Astrocyte (in vitro differentiated cells and primary cell): ENCODE results near the gene CPPED1. TPM values are rescaled to one million over a fixed set of nuclear protein-coding genes. Genes with fewer than 3 reads are reported as not detected.

Experiments
- DNase-seq: peaks from one replicate; pipeline ENCODE4 v3.0.0-alpha.2; 2010; ENCODE audit warnings: low read depth
- FAIRE-seq: peaks from 2 replicates; lab custom pipeline; 2011; peaks lifted over from hg19 to GRCh38; lab: Jason Lieb, UNC
- H2AFZ ChIP-seq: 2 replicates; pipeline ENCODE4 v1.6.0; 2012; ENCODE audit warnings: low read depth, low read length, inconsistent platforms
- H3K27ac ChIP-seq: 2 replicates; pipeline ENCODE4 v1.5.1; 2011; ENCODE audit warnings: low read depth, low read length, inconsistent platforms
- H3K27me3 ChIP-seq: 2 replicates; pipeline ENCODE4 v1.6.0; 2011; ENCODE audit warnings: low read length, inconsistent platforms; ENCODE audit not compliant: insufficient read depth
- H3K36me3 ChIP-seq: 2 replicates; pipeline ENCODE4 v1.5.1; 2011; ENCODE audit warnings: low read length, inconsistent platforms; ENCODE audit not compliant: insufficient read depth
- H3K4me1 ChIP-seq: 2 replicates; pipeline ENCODE4 v1.5.1; 2011; ENCODE audit warnings: low read length, inconsistent platforms; ENCODE audit not compliant: insufficient read depth
- H3K4me2 ChIP-seq: 2 replicates; pipeline ENCODE4 v1.6.0; 2012; ENCODE audit warnings: low read length, inconsistent platforms
- H3K4me3 ChIP-seq: 2 replicates; pipeline ENCODE4 v1.5.1; 2011; ENCODE audit warnings: low read depth, mild to moderate bottlenecking, low read length, inconsistent platforms; ENCODE audit not compliant: insufficient read depth
- H3K79me2 ChIP-seq: 2 replicates; pipeline ENCODE4 v1.6.0; 2012; ENCODE audit warnings: mild to moderate bottlenecking, low read length, inconsistent platforms; ENCODE audit not compliant: insufficient read depth
- H3K9ac ChIP-seq: 2 replicates; pipeline ENCODE4 v1.6.0; 2012; ENCODE audit warnings: mild to moderate bottlenecking, low read length, inconsistent platforms
- H3K9me3 ChIP-seq: 2 replicates; pipeline ENCODE4 v1.5.1; 2012; ENCODE audit warnings: low read depth, mild to moderate bottlenecking, low read length, inconsistent platforms; ENCODE audit not compliant: insufficient read depth
- H4K20me1 ChIP-seq: 2 replicates; pipeline ENCODE4 v1.6.0; 2012; ENCODE audit warnings: low read length, inconsistent platforms; ENCODE audit not compliant: insufficient read depth
- H3K27ac Mint-ChIP-seq: one replicate; pipeline ENCODE4 v1.8.0; 2021; ENCODE audit warnings: mild to moderate bottlenecking, mixed read lengths; ENCODE audit not compliant: unreplicated experiment
- H3K27me3 Mint-ChIP-seq: one replicate; pipeline ENCODE4 v1.8.0; 2021; ENCODE audit warnings: low read depth, mixed read lengths; ENCODE audit not compliant: unreplicated experiment
- H3K36me3 Mint-ChIP-seq: one replicate; pipeline ENCODE4 v1.8.0; 2021; ENCODE audit warnings: low read depth, mixed read lengths; ENCODE audit not compliant: unreplicated experiment
- H3K4me1 Mint-ChIP-seq: one replicate; pipeline ENCODE4 v1.8.0; 2021; ENCODE audit warnings: low read depth, mixed read lengths; ENCODE audit not compliant: unreplicated experiment
- H3K4me3 Mint-ChIP-seq: one replicate; pipeline ENCODE4 v1.8.0; 2021; ENCODE audit warnings: mild to moderate bottlenecking, moderate library complexity, mixed read lengths; ENCODE audit not compliant: unreplicated experiment
- H3K9me3 Mint-ChIP-seq: one replicate; pipeline ENCODE4 v1.8.0; 2021; ENCODE audit warnings: mild to moderate bottlenecking, mixed read lengths; ENCODE audit not compliant: unreplicated experiment
- EZH2 ChIP-seq: IDR thresholded peaks from 2 replicates; pipeline ENCODE4 v1.6.1; 2012; ENCODE audit warnings: mild to moderate bottlenecking, low read length, inconsistent platforms; ENCODE audit not compliant: insufficient read depth
- total RNA-seq: library from RNA; stranded (reverse); gene quantifications from 2 replicates; pipeline ENCODE4 v1.2.1, GENCODE V29; 2021
- TF ChIP-seq, protein P1 (sequence below): IDR thresholded peaks from 2 replicates; pipeline ENCODE4 v1.5.1; 2011; ENCODE audit warnings: low read depth, mild to moderate bottlenecking, inconsistent platforms, low read length, moderate library complexity; ENCODE audit not compliant: insufficient read depth

CPPED1 gene
- total RNA-seq, 1 donor from 2014 or later = 28.5 TPM

DNA sequence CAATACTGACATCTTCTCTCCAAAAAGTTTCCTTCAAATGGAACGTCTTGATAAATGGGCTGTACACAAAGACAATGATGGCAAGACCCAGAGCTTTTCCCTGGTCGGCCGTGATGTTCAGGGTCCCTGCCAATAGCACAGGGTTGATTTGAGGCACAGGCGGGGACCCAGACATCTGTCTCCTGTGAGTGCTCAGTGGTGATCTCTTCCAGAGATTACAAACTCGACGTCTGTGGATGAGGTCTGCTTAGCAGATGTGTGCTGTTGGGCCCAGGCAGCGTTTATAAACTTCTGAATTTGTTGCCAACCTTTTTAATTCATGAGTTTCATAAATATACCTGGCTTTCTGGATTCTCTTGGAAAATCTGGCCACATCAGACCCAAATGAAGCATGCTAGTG, 14.9 kb downstream of the CPPED1 start:
- peaks cover 12% of the 10 kb centered on the region for H3K79me2 ChIP-seq

DNA sequence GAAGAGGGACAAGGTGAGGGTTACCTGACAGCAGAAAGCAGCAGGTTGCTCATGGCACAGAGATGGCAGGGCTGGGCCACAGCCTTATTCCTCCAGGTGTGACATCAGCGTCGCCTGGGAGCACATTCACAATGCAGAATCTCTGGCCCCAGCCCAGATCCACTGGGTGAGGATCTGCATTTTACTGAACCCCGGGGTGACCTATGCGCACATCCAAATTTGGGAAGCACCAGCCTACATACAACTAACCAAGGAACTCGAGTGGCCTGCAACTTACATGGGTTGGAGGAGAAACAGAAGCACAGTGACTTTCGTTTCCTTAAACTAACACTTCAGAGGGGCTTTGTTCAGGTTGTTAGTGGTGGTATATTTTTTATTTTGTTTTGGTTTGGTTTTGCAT, 17.6 kb downstream of the CPPED1 start:
- H3K9me3 ChIP-seq = peaks cover 4% of the 10 kb centered on the region
- no peak overlapping the region for H3K4me3 ChIP-seq
- no peak overlapping the region for H3K9ac ChIP-seq
- no peak for TF ChIP-seq EZH2
- TF ChIP-seq, protein P1, sequence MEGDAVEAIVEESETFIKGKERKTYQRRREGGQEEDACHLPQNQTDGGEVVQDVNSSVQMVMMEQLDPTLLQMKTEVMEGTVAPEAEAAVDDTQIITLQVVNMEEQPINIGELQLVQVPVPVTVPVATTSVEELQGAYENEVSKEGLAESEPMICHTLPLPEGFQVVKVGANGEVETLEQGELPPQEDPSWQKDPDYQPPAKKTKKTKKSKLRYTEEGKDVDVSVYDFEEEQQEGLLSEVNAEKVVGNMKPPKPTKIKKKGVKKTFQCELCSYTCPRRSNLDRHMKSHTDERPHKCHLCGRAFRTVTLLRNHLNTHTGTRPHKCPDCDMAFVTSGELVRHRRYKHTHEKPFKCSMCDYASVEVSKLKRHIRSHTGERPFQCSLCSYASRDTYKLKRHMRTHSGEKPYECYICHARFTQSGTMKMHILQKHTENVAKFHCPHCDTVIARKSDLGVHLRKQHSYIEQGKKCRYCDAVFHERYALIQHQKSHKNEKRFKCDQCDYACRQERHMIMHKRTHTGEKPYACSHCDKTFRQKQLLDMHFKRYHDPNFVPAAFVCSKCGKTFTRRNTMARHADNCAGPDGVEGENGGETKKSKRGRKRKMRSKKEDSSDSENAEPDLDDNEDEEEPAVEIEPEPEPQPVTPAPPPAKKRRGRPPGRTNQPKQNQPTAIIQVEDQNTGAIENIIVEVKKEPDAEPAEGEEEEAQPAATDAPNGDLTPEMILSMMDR = no peak
- no peak overlapping the region for H3K4me2 ChIP-seq
- H3K27ac ChIP-seq = no peak overlapping the region
- peaks cover 11% of the 10 kb centered on the region for H3K9me3 Mint-ChIP-seq
- no peaks in the 10 kb centered on the region for H3K4me1 Mint-ChIP-seq
- no peak for FAIRE-seq
- peaks cover under 1% of the 10 kb centered on the region for H3K36me3 ChIP-seq
- H3K79me2 ChIP-seq = no peaks in the 10 kb centered on the region
- H3K4me3 Mint-ChIP-seq = no peak overlapping the region
- H3K27me3 ChIP-seq = no peaks in the 10 kb centered on the region
- no peak overlapping the region for H2AFZ ChIP-seq
- H3K27ac Mint-ChIP-seq = no peak overlapping the region
- DNase-seq = no peak
- H4K20me1 ChIP-seq = peaks cover 4% of the 10 kb centered on the region
- H3K4me1 ChIP-seq = no peaks in the 10 kb centered on the region
- H3K36me3 Mint-ChIP-seq = peaks cover 20% of the 10 kb centered on the region
- H3K27me3 Mint-ChIP-seq = no peaks in the 10 kb centered on the region

More for the DNA sequence above, 14.9 kb downstream of the CPPED1 start:
- Histone ChIP-seq H3K4me3 (no peak overlapping the region), H3K4me2 (no peak overlapping the region), H3K27ac (no peak overlapping the region), H3K9ac (no peak overlapping the region), H4K20me1 (peaks cover 8% of the 10 kb centered on the region), H3K27me3 (no peaks in the 10 kb centered on the region), H3K9me3 (peaks cover 4% of the 10 kb centered on the region), H2AFZ (no peak overlapping the region), H3K36me3 (no peaks in the 10 kb centered on the region), H3K4me1 (no peaks in the 10 kb centered on the region)
- no peak for FAIRE-seq
- peaks cover 14% of the 10 kb centered on the region for H3K9me3 Mint-ChIP-seq
- peaks cover 26% of the 10 kb centered on the region for H3K36me3 Mint-ChIP-seq
- no peak for TF ChIP-seq EZH2
- TF ChIP-seq, protein P1 = no peak
- H3K4me1 Mint-ChIP-seq = no peaks in the 10 kb centered on the region
- no peak overlapping the region for H3K27ac Mint-ChIP-seq
- no peak overlapping the region for H3K4me3 Mint-ChIP-seq
- DNase-seq = no peak
- H3K27me3 Mint-ChIP-seq = no peaks in the 10 kb centered on the region

DNA sequence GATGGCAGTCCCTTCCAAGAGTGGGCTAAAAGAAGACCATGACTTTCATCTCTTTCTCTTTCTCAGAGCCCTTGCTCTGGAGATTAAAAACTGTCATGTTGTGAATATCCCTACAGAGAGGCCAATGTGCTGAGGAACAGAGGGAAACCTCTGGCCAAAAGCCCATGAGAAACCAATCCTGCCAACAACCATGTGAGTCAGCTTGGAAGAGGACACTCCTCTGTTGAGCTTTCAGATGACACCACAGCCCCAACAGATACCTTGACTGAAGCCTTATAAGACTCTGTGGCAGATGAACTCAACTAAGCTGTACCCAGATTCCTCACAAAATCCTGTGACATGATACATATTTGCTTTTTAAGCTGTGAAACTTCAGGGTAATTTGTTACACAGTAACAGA, 19.6 kb downstream of the CPPED1 start:
- no peaks in the 10 kb centered on the region for H3K79me2 ChIP-seq
- H3K27me3 ChIP-seq = no peaks in the 10 kb centered on the region
- H3K9me3 Mint-ChIP-seq = peaks cover 11% of the 10 kb centered on the region
- FAIRE-seq (no peak), DNase-seq (no peak)
- no peaks in the 10 kb centered on the region for H3K4me1 ChIP-seq
- peaks cover 4% of the 10 kb centered on the region for H3K9me3 ChIP-seq
- no peak overlapping the region for H3K4me2 ChIP-seq
- H3K27ac Mint-ChIP-seq = no peak overlapping the region
- no peaks in the 10 kb centered on the region for H3K4me1 Mint-ChIP-seq
- TF ChIP-seq, protein P1 = no peak
- no peak for TF ChIP-seq EZH2
- no peak overlapping the region for H3K4me3 Mint-ChIP-seq
- no peak overlapping the region for H3K4me3 ChIP-seq
- H4K20me1 ChIP-seq = peaks cover 4% of the 10 kb centered on the region
- no peaks in the 10 kb centered on the region for H3K27me3 Mint-ChIP-seq
- H3K27ac ChIP-seq = no peak overlapping the region
- H3K36me3 Mint-ChIP-seq = peaks cover 33% of the 10 kb centered on the region
- H3K9ac ChIP-seq = no peak overlapping the region
- H2AFZ ChIP-seq = no peak overlapping the region
- H3K36me3 ChIP-seq = peaks cover 4% of the 10 kb centered on the region
